Loucy (cell line): ENCODE results near the gene ATP8A1.

Experiments
- H2AFZ ChIP-seq: fragments of 200-600 bp; sonication (generic); 2 replicates; pipeline ENCODE4 v1.6.0; 2016; ENCODE audit warnings: antibody characterized with exemption, mild to moderate bottlenecking, low read length, moderate library complexity
- H3F3A ChIP-seq: fragments of 200-600 bp; 2 replicates; pipeline ENCODE4 v1.6.0; 2016; ENCODE audit warnings: antibody characterized with exemption, low read depth, mild to moderate bottlenecking
- H3K27me3 ChIP-seq: fragments of 200-600 bp; sonication (generic); 2 replicates; pipeline ENCODE4 v1.6.1; 2014; ENCODE audit warnings: low read length, mild to moderate bottlenecking; ENCODE audit not compliant: insufficient read depth, poor library complexity, severe bottlenecking
- H3K36me3 ChIP-seq: fragments of 200-600 bp; sonication (generic); 2 replicates; pipeline ENCODE4 v1.6.1; 2016; ENCODE audit warnings: low read length; ENCODE audit not compliant: insufficient read depth
- H3K4me1 ChIP-seq: fragments of 200-600 bp; sonication (generic); 2 replicates; pipeline ENCODE4 v1.5.1; 2014; ENCODE audit warnings: low read length, mild to moderate bottlenecking; ENCODE audit not compliant: insufficient read depth, poor library complexity, severe bottlenecking
- H3K4me2 ChIP-seq: fragments of 200-600 bp; sonication (generic); 2 replicates; pipeline ENCODE4 v1.6.0; 2014; ENCODE audit warnings: antibody characterized with exemption, low read length, low read depth, mild to moderate bottlenecking; ENCODE audit not compliant: poor library complexity, severe bottlenecking
- H3K4me3 ChIP-seq: fragments of 200-600 bp; sonication (generic); 2 replicates; pipeline ENCODE4 v1.5.1; 2014; ENCODE audit warnings: low read length, mild to moderate bottlenecking, mixed read lengths; ENCODE audit not compliant: poor library complexity, severe bottlenecking
- H3K79me2 ChIP-seq: fragments of 200-600 bp; sonication (generic); 2 replicates; pipeline ENCODE4 v1.6.1; 2014; ENCODE audit warnings: low read length; ENCODE audit not compliant: insufficient read depth
- H3K9ac ChIP-seq: fragments of 200-600 bp; sonication (generic); 2 replicates; pipeline ENCODE4 v1.6.0; 2014; ENCODE audit warnings: mild to moderate bottlenecking, low read depth, low read length, moderate library complexity; ENCODE audit not compliant: poor library complexity, severe bottlenecking
- H3K9me2 ChIP-seq: fragments of 200-600 bp; sonication (generic); replicated peaks from 2 replicates; pipeline ENCODE4 v1.6.1; 2016; ENCODE audit warnings: low read depth, low read length, mixed read lengths
- H3K9me3 ChIP-seq: fragments of 200-600 bp; sonication (generic); 2 replicates; pipeline ENCODE4 v1.6.1; 2014; ENCODE audit warnings: mild to moderate bottlenecking, antibody characterized with exemption, low read length, low read depth; ENCODE audit not compliant: insufficient read depth
- H4K20me1 ChIP-seq: fragments of 200-600 bp; sonication (generic); 2 replicates; pipeline ENCODE4 v1.6.0; 2014; ENCODE audit warnings: antibody characterized with exemption, low read length, mild to moderate bottlenecking; ENCODE audit not compliant: insufficient read depth, poor library complexity, severe bottlenecking
- EZH2phosphoT487 ChIP-seq: fragments of 200-600 bp; IDR thresholded peaks from 2 replicates; pipeline ENCODE4 v1.6.1; 2018; ENCODE audit warnings: antibody characterized with exemption, mild to moderate bottlenecking, moderate library complexity, borderline replicate concordance
- TF ChIP-seq, protein P1 (sequence below): fragments of 200-600 bp; sonication (generic); conservative IDR thresholded peaks from 2 replicates; pipeline ENCODE4 v1.5.1; 2014; ENCODE audit warnings: mild to moderate bottlenecking, antibody characterized with exemption, low read length

The ATP8A1 gene

GRCh38 chr4:42391981-42392380 lies 264.9 kb downstream of the ATP8A1 start:
- H3K9me2 ChIP-seq = no peaks in the 10 kb centered on the region
- H3K27me3 ChIP-seq = no peaks in the 10 kb centered on the region
- no peaks in the 10 kb centered on the region for H3F3A ChIP-seq
- no peak overlapping the region for H3K4me2 ChIP-seq
- H3K79me2 ChIP-seq = no peaks in the 10 kb centered on the region
- no peak overlapping the region for H2AFZ ChIP-seq
- no peaks in the 10 kb centered on the region for H4K20me1 ChIP-seq
- no peak overlapping the region for H3K9ac ChIP-seq
- TF ChIP-seq, protein P1, sequence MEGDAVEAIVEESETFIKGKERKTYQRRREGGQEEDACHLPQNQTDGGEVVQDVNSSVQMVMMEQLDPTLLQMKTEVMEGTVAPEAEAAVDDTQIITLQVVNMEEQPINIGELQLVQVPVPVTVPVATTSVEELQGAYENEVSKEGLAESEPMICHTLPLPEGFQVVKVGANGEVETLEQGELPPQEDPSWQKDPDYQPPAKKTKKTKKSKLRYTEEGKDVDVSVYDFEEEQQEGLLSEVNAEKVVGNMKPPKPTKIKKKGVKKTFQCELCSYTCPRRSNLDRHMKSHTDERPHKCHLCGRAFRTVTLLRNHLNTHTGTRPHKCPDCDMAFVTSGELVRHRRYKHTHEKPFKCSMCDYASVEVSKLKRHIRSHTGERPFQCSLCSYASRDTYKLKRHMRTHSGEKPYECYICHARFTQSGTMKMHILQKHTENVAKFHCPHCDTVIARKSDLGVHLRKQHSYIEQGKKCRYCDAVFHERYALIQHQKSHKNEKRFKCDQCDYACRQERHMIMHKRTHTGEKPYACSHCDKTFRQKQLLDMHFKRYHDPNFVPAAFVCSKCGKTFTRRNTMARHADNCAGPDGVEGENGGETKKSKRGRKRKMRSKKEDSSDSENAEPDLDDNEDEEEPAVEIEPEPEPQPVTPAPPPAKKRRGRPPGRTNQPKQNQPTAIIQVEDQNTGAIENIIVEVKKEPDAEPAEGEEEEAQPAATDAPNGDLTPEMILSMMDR = no peak
- TF ChIP-seq EZH2phosphoT487 = no peak
- no peak overlapping the region for H3K4me3 ChIP-seq
- no peaks in the 10 kb centered on the region for H3K9me3 ChIP-seq
- H3K4me1 ChIP-seq = no peaks in the 10 kb centered on the region
- no peaks in the 10 kb centered on the region for H3K36me3 ChIP-seq

DNA sequence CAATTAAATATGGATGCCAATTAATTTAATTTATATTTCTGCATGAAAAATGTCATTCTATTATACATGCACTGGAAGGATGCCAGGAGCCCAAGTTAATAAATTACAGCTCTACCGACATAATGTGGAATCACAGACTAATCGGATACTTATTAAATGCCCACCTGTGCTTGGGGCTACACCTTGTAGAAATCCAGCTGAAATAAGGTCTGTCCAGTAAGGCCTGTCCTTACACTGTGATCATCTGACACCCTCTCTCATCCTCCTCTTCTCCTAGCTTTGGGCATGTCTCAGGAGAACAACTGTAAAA lies 265.6 kb downstream of the ATP8A1 start:
- H3K9me2 ChIP-seq = no peaks in the 10 kb centered on the region
- no peak overlapping the region for H3K4me3 ChIP-seq
- H3K36me3 ChIP-seq = no peaks in the 10 kb centered on the region
- H3K4me2 ChIP-seq = no peak overlapping the region
- H3K9me3 ChIP-seq = no peaks in the 10 kb centered on the region
- no peaks in the 10 kb centered on the region for H3K4me1 ChIP-seq
- H3K9ac ChIP-seq = no peak overlapping the region
- H3K27me3 ChIP-seq = no peaks in the 10 kb centered on the region
- no peaks in the 10 kb centered on the region for H4K20me1 ChIP-seq
- no peaks in the 10 kb centered on the region for H3F3A ChIP-seq
- no peak overlapping the region for H2AFZ ChIP-seq
- no peaks in the 10 kb centered on the region for H3K79me2 ChIP-seq
- TF ChIP-seq EZH2phosphoT487 = no peak
- TF ChIP-seq, protein P1 = no peak

- no peaks in the 10 kb centered on the region for H3K9me2 ChIP-seq
- H3K9me3 ChIP-seq = no peaks in the 10 kb centered on the region
- no peaks in the 10 kb centered on the region for H3F3A ChIP-seq
- H3K4me3 ChIP-seq = no peak overlapping the region
- H3K27me3 ChIP-seq = no peaks in the 10 kb centered on the region
- no peaks in the 10 kb centered on the region for H3K4me1 ChIP-seq
- no peak overlapping the region for H2AFZ ChIP-seq
- no peaks in the 10 kb centered on the region for H3K79me2 ChIP-seq
- no peak overlapping the region for H3K9ac ChIP-seq
- no peaks in the 10 kb centered on the region for H3K36me3 ChIP-seq
- TF ChIP-seq, protein P1 = no peak
- no peak for TF ChIP-seq EZH2phosphoT487
- H3K4me2 ChIP-seq = no peak overlapping the region
- no peaks in the 10 kb centered on the region for H4K20me1 ChIP-seq
Observed at GRCh38 chr4:42390622-42391354, 266.1 kb downstream of the ATP8A1 start.
